Measurements from ENCODE around the gene POLR3GL.
A peak's percentile ranks its signal among the peaks of the same experiment; 100 is the strongest.

The POLR3GL gene

GRCh38 chr1:145977486-145978470 lies 13.3 kb downstream of the POLR3GL start:
- no peak for FAIRE-seq

- FAIRE-seq: no peak
These were observed 14.0 kb downstream of the POLR3GL start for GRCh38 chr1:145978471-145978853.

- FAIRE-seq: peak; percentile 97
These were observed 14.6 kb downstream of the POLR3GL start for GRCh38 chr1:145978854-145979745.

GRCh38 chr1:145979746-145980456 lies 15.4 kb downstream of the POLR3GL start:
- FAIRE-seq: no peak

GRCh38 chr1:145980457-145980994 lies 16.0 kb downstream of the POLR3GL start:
- FAIRE-seq: no peak

- FAIRE-seq: no peak
These were observed 17.7 kb downstream of the POLR3GL start for GRCh38 chr1:145982010-145982723.

GRCh38 chr1:145983206-145983675 lies 18.8 kb downstream of the POLR3GL start:
- FAIRE-seq: no peak

- FAIRE-seq: no peak
These were observed 19.7 kb downstream of the POLR3GL start for GRCh38 chr1:145983960-145984830.

GRCh38 chr1:145985129-145985501 lies 20.6 kb downstream of the POLR3GL start:
- FAIRE-seq: no peak

- FAIRE-seq: no peak
These were observed 21.3 kb downstream of the POLR3GL start for GRCh38 chr1:145985502-145986439.

GRCh38 chr1:145986551-145986950 lies 22.1 kb downstream of the POLR3GL start:
- FAIRE-seq: no peak

GRCh38 chr1:145987926-145988325 lies 23.4 kb downstream of the POLR3GL start:
- no peak for FAIRE-seq

- no peak for FAIRE-seq
These were observed 24.3 kb downstream of the POLR3GL start for GRCh38 chr1:145988773-145989172.

- FAIRE-seq: no peak
These were observed 25.9 kb downstream of the POLR3GL start for GRCh38 chr1:145990249-145990855.

GRCh38 chr1:145991735-145992412 lies 27.4 kb downstream of the POLR3GL start:
- FAIRE-seq: no peak

GRCh38 chr1:145992502-145992936 lies 28.0 kb downstream of the POLR3GL start:
- FAIRE-seq: no peak

- no peak for FAIRE-seq
These were observed 28.6 kb downstream of the POLR3GL start for GRCh38 chr1:145992958-145993617.

All from endometrium (tissue), 2 donors.